ENCODE data around the gene NCAM1.
A peak's percentile ranks its signal among the peaks of the same experiment; 100 is the strongest.

The NCAM1 gene

DNA sequence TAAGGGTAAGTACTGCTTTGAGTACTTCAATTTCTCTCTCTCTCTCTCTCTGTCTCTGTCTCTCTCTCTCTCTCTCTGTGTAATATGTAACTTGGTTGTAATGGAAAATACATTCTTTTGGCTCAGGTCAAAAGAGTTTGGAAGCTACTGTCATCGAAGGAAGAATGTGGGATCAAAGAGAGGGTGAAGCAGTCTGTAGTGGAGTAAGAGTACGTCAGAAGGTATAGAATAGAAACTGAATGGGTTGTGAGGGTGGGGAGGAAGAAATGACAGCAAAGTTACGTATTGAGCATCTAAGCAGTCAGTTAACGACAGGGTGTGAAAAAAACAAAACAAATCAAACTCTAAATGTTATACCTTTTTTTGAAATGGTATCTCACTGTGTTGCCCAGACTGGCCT is 10.0 kb downstream of the NCAM1 start:
- DNase-seq, result no peak

- no peak for DNase-seq
Measured at GRCh38 chr11:112971827-112972226, 10.6 kb downstream of the NCAM1 start.

DNA sequence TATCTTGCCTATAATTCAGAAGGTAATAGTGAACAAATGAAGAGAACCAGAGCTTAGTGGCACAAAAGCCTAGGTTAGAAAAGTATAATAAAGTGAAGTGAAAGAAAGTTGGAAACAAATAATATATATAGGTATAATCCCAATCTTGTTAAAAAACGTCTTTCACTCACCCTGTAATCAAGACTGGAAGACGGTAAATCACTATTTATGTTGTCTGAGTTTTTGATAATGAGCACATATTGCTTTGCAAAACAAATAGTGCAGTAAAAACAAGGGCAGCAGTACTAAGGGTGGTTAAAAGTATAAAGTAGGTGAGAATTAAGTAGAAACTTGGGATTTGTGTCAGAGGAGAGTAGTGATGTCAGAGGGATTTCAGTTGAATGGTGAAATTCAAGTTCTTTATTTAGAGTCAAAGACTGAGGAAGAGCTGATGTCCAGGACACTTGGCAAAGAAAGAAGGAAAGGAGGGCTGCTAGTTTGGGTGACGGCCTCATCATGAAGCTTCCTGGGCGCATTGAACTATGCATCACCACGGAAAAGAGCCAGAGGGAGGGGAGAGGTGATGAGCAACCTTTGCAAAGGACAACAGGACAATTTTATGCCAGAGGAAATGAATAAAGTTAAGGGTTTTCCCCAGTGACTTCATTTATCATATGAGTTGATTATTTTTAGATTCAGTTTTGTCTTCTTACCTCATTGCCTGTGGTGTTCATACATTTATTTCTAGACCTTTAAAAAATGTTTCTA is 11.4 kb downstream of the NCAM1 start:
- DNase-seq, result no peak

- DNase-seq, result no peak
Measured at GRCh38 chr11:112975051-112975450, 13.8 kb downstream of the NCAM1 start.

DNA sequence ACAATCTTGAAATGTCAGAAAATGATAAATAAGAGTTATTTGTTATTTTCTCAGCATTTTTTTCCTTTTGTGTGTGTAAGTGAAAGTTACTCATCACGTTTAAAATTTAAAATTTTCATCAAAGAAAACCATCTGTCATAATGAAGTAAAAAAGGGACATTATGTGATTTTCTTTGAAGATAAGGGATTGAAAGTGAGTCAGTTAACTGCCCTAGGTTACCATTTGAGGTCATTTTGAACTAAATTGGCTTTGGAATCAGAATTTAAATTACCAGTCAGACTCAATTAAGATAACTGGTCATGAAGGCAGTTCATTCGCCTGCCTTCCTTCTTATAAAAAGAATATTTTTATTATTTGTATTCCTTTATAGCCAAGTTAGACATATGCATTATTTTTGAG is 14.3 kb downstream of the NCAM1 start:
- no peak for DNase-seq

DNA sequence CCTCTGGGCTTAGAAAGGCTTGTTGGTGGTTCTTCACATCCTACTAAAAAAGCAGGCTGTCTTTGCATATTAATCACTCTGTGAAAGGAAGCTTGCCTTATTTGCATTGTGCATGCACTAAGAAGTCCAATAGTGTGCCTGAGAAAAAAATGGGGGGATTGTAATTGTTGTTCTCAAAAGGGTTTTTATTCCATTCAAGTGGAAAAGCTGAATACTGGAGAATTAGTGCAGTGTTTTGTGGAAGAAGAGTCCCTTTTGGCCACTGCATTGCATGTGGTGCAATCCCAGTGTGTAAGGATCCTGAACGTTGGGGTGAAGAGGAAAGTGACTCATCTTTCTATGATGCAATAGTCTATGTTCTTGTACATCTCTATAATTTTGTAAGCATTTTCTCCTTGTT is 16.5 kb downstream of the NCAM1 start:
- DNase-seq, result no peak

GRCh38 chr11:112983887-112984286 is 22.7 kb downstream of the NCAM1 start:
- no peak for DNase-seq

- no peak for DNase-seq
Measured at GRCh38 chr11:112989198-112989597, 28.0 kb downstream of the NCAM1 start.

DNA sequence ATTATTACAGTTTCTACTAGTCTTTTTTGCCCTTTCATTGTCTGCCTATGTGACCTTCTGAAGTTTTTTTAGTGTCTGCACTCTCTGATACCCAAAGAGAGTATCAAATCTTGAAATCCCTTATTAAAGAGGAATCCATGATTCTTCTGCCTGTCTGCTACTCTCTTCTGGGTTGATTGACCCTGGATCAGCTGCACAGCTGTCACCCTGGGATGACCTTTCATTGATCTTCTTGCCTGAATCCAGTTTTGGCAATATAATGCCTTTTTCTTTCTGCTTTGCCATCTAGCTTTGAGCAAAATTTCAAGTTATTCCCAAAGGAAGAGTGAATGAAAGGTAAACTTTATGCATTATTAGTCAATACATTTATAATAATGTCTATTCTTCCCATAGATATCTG is 32.6 kb downstream of the NCAM1 start:
- DNase-seq, result no peak

DNA sequence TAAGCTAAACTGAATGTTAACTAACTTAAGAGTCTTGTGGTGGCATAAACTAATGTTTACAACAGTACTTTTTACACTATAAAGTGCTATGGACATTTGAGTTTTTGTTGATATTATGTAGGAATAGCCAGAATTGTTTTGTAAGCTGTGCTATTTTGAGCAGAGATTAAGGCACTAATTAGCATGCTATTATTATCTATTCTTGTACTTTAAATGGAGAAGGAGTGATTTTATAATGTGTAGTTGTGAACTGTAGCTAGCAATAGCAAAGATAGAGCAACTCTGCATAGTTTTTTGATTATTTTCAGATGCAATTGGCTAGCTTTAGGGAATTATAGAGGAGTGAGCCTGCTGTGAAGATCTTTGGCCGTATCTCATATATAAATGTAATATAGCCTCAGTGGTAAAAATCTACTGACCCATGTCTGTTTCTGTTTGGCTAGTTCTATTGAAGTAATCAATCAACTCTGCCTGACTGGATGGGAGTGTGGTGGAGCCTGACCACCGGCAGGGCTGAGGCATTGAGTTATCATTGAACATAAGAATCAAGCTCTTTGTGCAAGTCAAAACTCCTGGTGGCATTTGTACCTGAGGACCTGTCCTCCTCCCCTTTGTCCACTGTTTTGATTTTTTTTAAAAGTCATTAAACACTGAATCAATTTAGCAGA is 34.3 kb downstream of the NCAM1 start:
- no peak for DNase-seq

DNA sequence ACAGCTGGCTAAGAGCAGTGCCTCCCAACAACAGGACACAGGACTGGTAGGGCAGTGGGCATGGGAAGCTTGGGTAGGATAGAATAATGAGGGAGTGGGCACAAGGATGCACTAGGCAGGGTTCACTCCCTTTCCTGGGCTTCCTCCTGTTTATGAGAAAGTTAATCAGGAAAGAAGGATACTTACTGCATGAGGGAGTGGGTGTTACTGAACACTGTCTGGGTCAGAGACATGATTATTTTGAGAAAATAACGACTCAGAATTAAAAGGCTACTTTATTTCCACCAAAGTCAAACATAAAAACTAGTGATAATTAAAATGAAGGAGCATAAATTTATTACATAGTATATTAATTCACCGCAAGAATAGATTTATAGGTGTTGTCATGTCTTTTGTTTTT is 35.8 kb downstream of the NCAM1 start:
- DNase-seq, result no peak

DNA sequence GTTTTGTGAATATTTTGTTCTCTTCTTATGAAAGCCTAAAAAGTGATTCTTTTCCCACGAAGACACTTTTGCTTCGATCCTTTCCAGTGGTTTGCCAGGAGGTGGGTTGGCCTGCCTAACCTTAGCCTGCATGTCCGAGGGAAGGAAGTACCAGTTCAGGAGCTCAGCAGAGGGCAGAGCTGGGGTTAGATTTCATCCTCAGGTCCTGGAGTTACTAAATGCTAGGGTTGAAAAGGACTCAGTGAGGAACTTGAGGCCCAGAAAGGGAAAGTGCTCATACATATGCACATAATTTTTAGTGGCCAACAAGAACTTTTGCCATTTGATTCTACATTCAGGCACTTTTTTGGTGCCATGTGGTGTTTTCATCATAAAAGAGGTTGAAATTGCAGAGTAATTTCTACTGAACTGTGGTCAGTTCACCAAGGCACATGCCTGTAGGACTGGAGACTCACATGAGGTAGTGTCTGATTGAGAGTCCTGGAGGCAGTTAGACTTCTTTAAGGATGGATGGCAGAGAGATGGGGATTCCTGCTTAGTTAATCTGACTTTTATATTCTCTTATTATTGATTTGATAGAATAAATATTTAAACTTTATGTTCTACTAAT is 36.7 kb downstream of the NCAM1 start:
- DNase-seq, result no peak

DNA sequence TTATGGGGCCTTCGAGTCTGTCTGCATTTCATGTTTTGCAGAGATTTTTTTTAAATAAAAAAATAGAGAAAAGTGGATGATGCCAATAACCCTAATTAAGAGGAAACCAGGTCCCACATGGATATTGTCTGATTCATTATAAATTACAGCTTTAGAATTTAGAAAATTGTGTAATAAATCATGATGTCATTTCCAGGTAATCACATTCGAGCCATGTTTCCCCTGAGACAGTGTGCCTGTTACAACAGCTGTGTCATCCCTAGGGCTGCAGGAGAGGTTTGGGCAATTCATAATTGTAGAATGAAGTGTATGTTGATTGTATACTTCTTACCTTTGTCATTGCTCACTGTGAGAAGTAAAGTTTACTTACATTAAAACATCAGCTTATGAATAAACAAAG is 38.3 kb downstream of the NCAM1 start:
- DNase-seq, result no peak

GRCh38 chr11:113001709-113002108 is 40.5 kb downstream of the NCAM1 start:
- peak; percentile 55 for DNase-seq

GRCh38 chr11:113006896-113007445 is 45.8 kb downstream of the NCAM1 start:
- DNase-seq, result peak; percentile 6

GRCh38 chr11:113014262-113015097 is 53.3 kb downstream of the NCAM1 start:
- DNase-seq, result peak; percentile 69

- no peak for DNase-seq
Measured at GRCh38 chr11:113015098-113015455, 53.9 kb downstream of the NCAM1 start.

GRCh38 chr11:113016905-113017304 is 55.7 kb downstream of the NCAM1 start:
- no peak for DNase-seq

DNA sequence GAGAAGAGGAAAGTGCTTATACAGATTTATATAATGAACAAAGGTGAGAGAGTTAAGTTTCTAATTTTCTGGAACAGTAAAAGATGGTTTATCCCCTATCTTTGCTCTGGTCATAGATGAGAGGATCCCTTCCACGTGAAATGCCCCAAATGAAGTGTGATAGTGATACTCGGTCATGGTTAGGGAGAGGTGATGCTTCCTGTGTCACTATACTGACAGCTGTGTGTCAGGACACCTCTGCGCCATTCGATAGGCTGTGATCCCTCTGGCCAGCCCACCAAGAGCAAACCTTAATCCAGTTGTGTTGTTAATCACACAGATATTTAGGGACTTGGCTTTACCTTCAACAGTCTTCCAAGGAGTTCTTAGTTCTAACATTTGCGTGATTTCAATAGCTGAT is 57.7 kb downstream of the NCAM1 start:
- DNase-seq, result no peak

DNA sequence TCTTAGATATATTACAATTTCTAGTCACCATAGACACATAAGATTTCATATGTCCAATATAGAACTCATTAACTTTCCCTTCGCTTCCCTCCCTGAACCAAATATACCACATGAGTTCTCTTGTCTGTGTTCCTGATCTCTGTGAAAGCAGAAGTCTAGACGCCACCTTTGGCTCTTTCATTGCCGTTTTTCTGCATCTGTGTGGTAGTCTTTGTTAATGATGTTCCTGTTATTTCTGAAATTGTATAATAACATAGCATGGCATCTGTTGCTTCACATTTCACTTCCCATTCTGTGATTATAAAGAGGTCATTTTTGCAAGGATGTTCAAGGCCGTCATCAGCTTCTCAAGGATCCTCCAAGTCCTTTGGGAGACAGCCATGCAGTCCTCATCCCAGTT is 58.5 kb downstream of the NCAM1 start:
- DNase-seq, result no peak

- no peak for DNase-seq
Measured at GRCh38 chr11:113021111-113021510, 59.9 kb downstream of the NCAM1 start.

- DNase-seq, result no peak
Measured at GRCh38 chr11:113022262-113022661, 61.0 kb downstream of the NCAM1 start.

DNA sequence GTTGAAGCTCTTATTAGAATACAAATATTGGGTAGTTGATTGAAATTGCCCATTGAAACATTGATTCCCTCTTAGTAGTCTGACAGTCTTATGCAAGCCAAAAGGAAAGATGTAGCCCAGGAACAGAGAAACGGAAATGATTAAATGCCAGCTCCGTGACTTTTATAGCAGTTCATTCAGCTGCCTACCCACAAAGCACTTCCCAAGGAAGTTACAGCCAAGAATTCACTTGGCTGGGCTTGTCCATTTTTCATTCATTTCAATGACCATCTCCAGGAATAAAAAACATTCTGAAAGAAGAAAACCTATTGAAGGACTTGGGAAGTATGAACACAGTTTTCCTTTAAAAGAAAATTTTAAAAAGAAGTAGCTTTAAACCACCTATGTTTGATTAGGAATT is 62.0 kb downstream of the NCAM1 start:
- no peak for DNase-seq
